ENCODE measurements around the gene CRIP2. TPM values are rescaled to one million over a fixed set of nuclear protein-coding genes. Genes with fewer than 3 reads are reported as not detected.

Gene CRIP2
- total and polyA plus RNA-seq, 9 of the 15 experiments (the other 6 are each of a cell fraction or from before 2014, with no cell fraction given): 0.18 to 2.0 (median 0.69) TPM; not detected in 1

- Histone ChIP-seq H3K4me3 (no peak overlapping the region), H3K4me1 (replicated peaks in 1 of 2; ENCODE audit: control insufficient read depth in 2 of 2, insufficient read depth in 2 of 2, low read length in 2 of 2) (peaks cover 0 to 31% of the 10 kb centered on the region in 2 experiments; a peak in 2 of 5 replicates), H3K27ac (ENCODE audit: extremely low read depth, low read depth, low read length) (no peak overlapping the region), H3K79me2 (ENCODE audit: control insufficient read depth, insufficient read depth, low read length) (peaks cover 80% of the 10 kb centered on the region), H3K9me1 (ENCODE audit: control insufficient read depth, insufficient read depth, low read length) (peaks cover 3% of the 10 kb centered on the region), H3K27me3 (ENCODE audit: control insufficient read depth in 2 of 2, insufficient read depth in 2 of 2, low read length in 2 of 2) (no peaks in the 10 kb centered on the region), H3K9ac (ENCODE audit: insufficient read depth in 1 of 2, low read depth in 2 of 2, low read length in 2 of 2) (no peak overlapping the region), H3K9me3 (replicated peaks; ENCODE audit: control insufficient read depth, insufficient read depth, low read depth, low read length) (no peaks in the 10 kb centered on the region; the same call in 1 of the 2 replicates), H2AFZ (ENCODE audit: low read depth, low read length) (no peak overlapping the region), H3K36me3 (ENCODE audit: control insufficient read depth, insufficient read depth, low read length) (peaks cover 60% of the 10 kb centered on the region), H3K4me2 (ENCODE audit: insufficient read depth, low read length) (no peak overlapping the region), H4K20me1 (replicated peaks; ENCODE audit: control insufficient read depth, insufficient read depth, low read length) (no peaks in the 10 kb centered on the region)
- ChIA-PET CTCF (ENCODE audit: low intra/inter-chr PET ratio) (no interaction called here), POLR2A (interaction anchor here (0.6 kb wide), 1 partner anchor 21 kb away, joined by 3 read pairs; no protein-coding TSS in a partner anchor)
- no TSS peak for BruUV-seq (replicated peaks)
- FAIRE-seq (no peak), ATAC-seq (no peak), DNase-seq (ENCODE audit: extremely low read depth in 1 of 4, low spot score in 3 of 4) (no peak)
- intact Hi-C loops (cut with micrococcal nuclease): no loop called here
- 93% methylated on average over 9 of the region's 10 CpGs for WGBS (ENCODE audit: insufficient coverage, low coverage, missing lambda C conversion rate)
- in situ Hi-C loops (cut with MboI): no loop called here
- TF ChIP-seq, protein P1, sequence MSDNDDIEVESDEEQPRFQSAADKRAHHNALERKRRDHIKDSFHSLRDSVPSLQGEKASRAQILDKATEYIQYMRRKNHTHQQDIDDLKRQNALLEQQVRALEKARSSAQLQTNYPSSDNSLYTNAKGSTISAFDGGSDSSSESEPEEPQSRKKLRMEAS (CRISPR knock-in tag; IDR thresholded peaks at IDR 0.05): no peak
- TF ChIP-seq CREB3L1 (IDR thresholded peaks at IDR 0.05; ENCODE audit: borderline replicate concordance, low read depth) (no peak), PTTG1 (tag; IDR thresholded peaks at IDR 0.05; ENCODE audit: low read depth) (no peak)
Observed at GRCh38 chr14:105427412-105427811, 47.2 kb upstream of the CRIP2 start.
